Esophagus muscularis mucosa (tissue), 4 donors: ENCODE measurements around the gene SYNE4.

Experiments
- EP300 ChIP-seq: sonication (generic); formaldehyde crosslinking; IDR thresholded peaks from one replicate; pipeline ENCODE4 v1.6.1; 2017; ENCODE audit warnings: antibody characterized with exemption
- POLR2A ChIP-seq: fragments of 450-650 bp; IDR thresholded peaks from one replicate; pipeline ENCODE4 v1.6.1; 2017; ENCODE audit warnings: antibody characterized with exemption, moderate library complexity, mild to moderate bottlenecking, low read depth
- POLR2AphosphoS5 ChIP-seq, 2 donors: sonication (generic); formaldehyde crosslinking; IDR thresholded peaks; one replicate each; pipeline ENCODE4 v1.6.1; 2017; ENCODE audit warnings: antibody characterized with exemption in 2 of 2
- TF ChIP-seq, protein P1 (sequence below), 3 experiments: fragments of 200-600 bp in 2 of 3; fragments of 450-650 bp in 1 of 3; sonication (generic) in 2 of 3; IDR thresholded peaks; one replicate each; pipeline ENCODE4 v1.5.1; 2017 to 2019; ENCODE audit warnings: antibody characterized with exemption in 3 of 3, mild to moderate bottlenecking in 2 of 3, moderate library complexity in 1 of 3

- TF ChIP-seq, protein P1, sequence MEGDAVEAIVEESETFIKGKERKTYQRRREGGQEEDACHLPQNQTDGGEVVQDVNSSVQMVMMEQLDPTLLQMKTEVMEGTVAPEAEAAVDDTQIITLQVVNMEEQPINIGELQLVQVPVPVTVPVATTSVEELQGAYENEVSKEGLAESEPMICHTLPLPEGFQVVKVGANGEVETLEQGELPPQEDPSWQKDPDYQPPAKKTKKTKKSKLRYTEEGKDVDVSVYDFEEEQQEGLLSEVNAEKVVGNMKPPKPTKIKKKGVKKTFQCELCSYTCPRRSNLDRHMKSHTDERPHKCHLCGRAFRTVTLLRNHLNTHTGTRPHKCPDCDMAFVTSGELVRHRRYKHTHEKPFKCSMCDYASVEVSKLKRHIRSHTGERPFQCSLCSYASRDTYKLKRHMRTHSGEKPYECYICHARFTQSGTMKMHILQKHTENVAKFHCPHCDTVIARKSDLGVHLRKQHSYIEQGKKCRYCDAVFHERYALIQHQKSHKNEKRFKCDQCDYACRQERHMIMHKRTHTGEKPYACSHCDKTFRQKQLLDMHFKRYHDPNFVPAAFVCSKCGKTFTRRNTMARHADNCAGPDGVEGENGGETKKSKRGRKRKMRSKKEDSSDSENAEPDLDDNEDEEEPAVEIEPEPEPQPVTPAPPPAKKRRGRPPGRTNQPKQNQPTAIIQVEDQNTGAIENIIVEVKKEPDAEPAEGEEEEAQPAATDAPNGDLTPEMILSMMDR (IDR thresholded peaks at IDR 0.05), result no peak
- no peak for TF ChIP-seq POLR2A
- TF ChIP-seq EP300, result no peak
- TF ChIP-seq POLR2AphosphoS5 (IDR thresholded peaks at IDR 0.05), result no peak
These were observed 10.6 kb upstream of the SYNE4 start for GRCh38 chr19:36019061-36019670.
